Measurements from ENCODE around the gene ZXDA. TPM values are rescaled to one million over a fixed set of nuclear protein-coding genes. Genes with fewer than 3 reads are reported as not detected.

The ZXDA gene
- total RNA-seq, 4 donors from 2014 or later: 8.1 to 9.1 (median 8.9) TPM

Other genes starting within 250 kb of the ZXDA start
- gene NLRP2B, start 230.2 kb downstream of the ZXDA start, total RNA-seq: under 1 TPM in 1 of 4 donors, not detected in 3; 0.26 TPM